GM21717 (cell line): ENCODE measurements around the gene KCNN3.

Experiments used
- ATAC-seq: cut with Tn5 transposase; IDR thresholded peaks from one replicate; pipeline ENCODE4 v1.9.1; 2021; ENCODE audit warnings: mild to moderate bottlenecking, moderate library complexity; ENCODE audit not compliant: unreplicated experiment

KCNN3 gene

GRCh38 chr1:154862907-154863306 lies 7.2 kb downstream of the KCNN3 start:
- ATAC-seq, result no peak

- ATAC-seq, result no peak
Observed at GRCh38 chr1:154861607-154862094, 8.4 kb downstream of the KCNN3 start.

GRCh38 chr1:154860156-154860870 lies 9.8 kb downstream of the KCNN3 start:
- ATAC-seq, result peak; percentile 55

DNA sequence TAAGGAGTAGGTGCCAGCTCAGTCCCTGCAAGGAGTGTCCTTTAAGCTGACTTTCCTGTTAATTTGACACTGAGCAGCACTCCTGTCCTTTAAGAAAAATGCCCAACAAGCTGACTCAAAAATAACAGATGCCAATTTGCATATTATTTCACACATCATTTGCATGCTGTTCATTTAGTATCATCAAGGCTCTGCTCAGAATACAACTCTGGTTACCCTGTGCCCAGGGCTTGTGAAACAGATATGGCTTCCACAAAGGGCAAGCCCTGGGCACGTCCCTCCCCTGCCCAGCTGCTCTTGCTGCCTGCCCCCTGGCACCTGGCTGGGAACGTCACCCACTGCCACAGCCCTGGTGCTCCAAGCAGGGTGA lies 10.3 kb downstream of the KCNN3 start:
- ATAC-seq, result peak; percentile 34

GRCh38 chr1:154859151-154859785 lies 10.8 kb downstream of the KCNN3 start:
- ATAC-seq, result no peak

DNA sequence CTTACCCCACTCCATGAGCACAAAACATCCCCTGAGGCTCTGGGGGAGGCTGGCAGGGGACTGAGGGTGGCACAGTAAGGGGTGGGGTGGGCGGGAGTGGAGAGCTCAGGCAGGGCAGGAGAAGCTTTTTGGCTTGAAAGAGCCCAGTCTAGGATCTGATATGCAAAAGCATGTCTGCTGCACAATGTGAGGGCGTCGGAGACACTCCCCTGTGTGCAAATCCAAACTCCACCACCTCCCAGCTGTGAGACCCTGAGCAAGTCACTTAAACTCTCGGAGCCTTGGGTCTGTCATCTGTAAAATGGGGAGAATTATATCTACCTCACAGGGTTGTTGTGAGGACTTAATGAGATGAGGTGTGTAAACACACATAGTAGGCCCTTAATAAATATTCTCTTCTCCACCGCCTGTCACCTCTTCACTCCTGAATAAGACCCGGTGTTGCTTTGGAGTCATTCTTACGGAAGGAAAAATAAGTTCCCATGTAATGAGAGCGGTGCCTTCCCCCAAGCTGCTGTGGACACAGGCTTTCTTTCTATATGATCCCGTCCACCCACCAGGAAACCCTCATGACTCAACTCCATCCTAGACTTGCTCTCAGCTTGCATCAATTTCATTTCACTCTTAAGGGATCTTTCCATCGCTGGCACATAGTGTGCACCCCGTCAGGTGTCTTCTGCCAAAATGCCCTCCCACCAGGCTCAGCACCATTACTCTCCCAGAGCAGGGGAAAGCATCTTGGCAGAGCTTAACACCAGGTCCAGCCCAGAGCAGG lies 12.5 kb downstream of the KCNN3 start:
- no peak for ATAC-seq

GRCh38 chr1:154857022-154857421 lies 13.1 kb downstream of the KCNN3 start:
- no peak for ATAC-seq

DNA sequence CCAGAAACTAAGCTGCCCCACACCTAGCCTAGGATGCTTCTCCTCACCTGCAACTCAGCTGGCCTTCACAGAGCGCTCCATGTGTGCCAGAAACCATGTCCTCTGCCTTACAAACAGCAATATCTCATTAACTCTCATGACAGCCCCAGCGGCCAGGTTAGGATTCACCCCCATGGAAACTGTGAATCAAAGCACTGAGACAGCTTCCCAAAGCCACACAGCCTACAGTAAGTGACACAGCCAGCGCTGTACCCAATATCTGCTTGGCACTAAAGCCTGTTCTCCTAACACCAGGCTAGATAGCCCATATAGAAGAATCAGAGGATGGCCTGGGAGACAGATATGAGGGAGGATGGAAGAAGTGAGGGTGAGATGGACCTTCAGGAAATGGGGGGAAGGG lies 13.5 kb downstream of the KCNN3 start:
- ATAC-seq, result no peak

DNA sequence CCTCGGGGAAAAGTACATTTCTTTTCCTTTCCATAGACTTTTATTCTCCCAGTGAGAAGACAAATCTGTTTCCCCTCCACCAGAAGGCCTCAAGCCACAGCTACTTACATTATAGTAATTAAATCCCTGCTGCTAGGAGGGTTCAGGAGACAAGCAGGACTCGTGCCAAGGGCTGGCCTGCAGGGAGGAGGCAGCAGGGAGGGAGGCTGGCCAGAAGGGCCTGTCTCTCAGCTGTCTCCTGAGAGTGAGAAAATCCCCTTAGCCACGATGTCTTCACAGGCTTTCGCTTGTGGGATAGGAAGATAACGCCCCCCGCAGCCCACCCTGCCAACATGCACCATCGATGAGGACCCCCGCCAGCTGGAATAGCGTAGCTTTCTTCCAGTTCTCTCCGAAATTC lies 14.0 kb downstream of the KCNN3 start:
- no peak for ATAC-seq

- no peak for ATAC-seq
Observed at GRCh38 chr1:154855186-154855851, 14.8 kb downstream of the KCNN3 start.

GRCh38 chr1:154852845-154853244 lies 17.2 kb downstream of the KCNN3 start:
- no peak for ATAC-seq

GRCh38 chr1:154851392-154852177 lies 18.5 kb downstream of the KCNN3 start:
- no peak for ATAC-seq

DNA sequence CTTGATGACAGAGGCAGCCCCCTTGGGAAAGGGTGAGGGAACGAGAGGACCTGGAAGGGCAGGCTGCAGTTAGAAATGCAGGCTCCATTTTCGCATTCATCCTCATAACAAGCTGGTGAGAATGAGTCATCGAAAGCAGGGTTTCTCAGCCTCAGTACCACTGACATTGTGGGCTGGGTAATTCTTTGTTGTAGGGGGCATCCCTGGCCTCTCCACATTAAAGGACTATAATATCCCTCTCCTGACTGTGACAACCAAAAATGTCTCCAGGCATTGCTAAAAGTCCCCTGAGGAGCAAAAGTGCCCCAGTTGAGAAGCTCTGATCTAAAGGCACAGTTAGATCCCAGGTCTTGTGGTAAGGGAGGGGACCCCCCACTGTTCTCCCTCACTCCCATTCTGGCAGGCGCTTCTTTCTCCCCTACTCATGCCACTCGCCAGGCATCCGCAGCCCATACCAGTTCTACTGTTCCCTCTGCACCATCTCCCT lies 20.4 kb downstream of the KCNN3 start:
- peak; percentile 41 for ATAC-seq

DNA sequence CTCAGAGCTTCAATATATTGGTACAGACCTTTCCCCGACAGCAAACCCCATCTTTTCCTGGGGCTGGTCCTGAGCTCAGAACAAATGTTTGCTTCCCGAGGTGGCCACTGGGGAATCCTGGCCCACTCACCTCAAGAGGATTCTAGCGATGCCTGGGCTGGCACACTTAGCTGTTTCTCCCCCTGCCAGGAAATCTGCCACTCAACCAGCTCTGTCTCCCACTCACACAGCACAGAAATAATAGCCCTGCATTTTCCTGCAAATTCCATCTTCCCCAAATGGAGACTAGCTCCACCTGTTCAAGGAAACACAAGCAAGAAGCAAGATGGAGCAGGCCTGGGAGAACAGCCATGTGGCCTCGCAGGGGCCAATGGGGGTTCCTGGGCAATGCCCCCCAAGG lies 21.1 kb downstream of the KCNN3 start:
- no peak for ATAC-seq

DNA sequence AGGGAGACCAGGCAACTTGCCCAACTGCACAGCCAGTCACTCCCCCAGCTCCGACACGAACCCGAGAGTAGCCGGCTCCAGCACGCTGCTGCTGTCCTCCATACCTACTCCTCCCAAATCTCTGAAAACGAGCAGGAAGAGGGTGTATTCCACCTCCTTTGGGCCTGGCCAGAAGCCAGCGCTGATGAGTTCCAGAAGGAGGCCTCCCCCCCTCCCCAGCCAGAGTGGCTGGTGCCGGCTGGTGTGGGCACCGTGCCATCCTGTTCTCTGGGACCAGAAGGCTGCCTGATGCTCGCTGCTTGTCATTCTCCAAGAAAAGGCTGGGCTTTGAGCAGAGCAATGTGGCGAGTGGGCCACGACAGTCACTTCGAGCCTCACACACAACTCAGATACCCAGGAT lies 22.2 kb downstream of the KCNN3 start:
- ATAC-seq, result no peak

GRCh38 chr1:154846565-154847442 lies 23.3 kb downstream of the KCNN3 start:
- ATAC-seq, result no peak

GRCh38 chr1:154845879-154846278 lies 24.2 kb downstream of the KCNN3 start:
- no peak for ATAC-seq

- ATAC-seq, result no peak
Observed at GRCh38 chr1:154845174-154845573, 24.9 kb downstream of the KCNN3 start.

DNA sequence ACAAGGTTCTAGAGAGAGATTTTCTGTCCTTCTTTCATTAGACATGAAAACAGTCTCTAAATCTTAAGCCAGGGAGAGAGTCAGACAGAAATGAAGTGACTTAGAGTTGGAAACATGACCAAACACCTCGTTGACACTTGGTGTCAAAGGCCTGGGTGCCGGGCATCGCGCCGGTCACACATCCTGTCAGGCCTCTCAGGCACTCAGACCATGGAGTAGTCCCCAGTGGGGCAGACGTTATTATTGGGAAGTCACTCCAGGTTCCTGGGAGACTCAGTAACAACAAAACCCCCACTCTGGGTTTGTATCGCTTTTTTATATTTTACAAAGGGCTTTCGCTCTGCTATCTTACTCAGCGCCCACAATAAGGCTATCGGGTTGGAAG lies 25.8 kb downstream of the KCNN3 start:
- no peak for ATAC-seq
